HG03045 (cell line): Measurements from ENCODE around the gene AUH.

ENCODE experiments used
- ATAC-seq: cut with Tn5 transposase; IDR thresholded peaks from one replicate; pipeline ENCODE4 v1.9.1; 2021; ENCODE audit warnings: mild to moderate bottlenecking, moderate library complexity; ENCODE audit not compliant: unreplicated experiment

AUH gene

GRCh38 chr9:91341258-91341746 lies 20.4 kb downstream of the AUH start:
- no peak for ATAC-seq

GRCh38 chr9:91340395-91340967 lies 21.2 kb downstream of the AUH start:
- ATAC-seq = no peak

GRCh38 chr9:91338681-91339080 lies 23.0 kb downstream of the AUH start:
- no peak for ATAC-seq

GRCh38 chr9:91336786-91337185 lies 24.9 kb downstream of the AUH start:
- ATAC-seq = no peak

GRCh38 chr9:91334053-91334452 lies 27.7 kb downstream of the AUH start:
- ATAC-seq = no peak

GRCh38 chr9:91333551-91333950 lies 28.2 kb downstream of the AUH start:
- ATAC-seq = no peak

GRCh38 chr9:91332546-91333231 lies 29.0 kb downstream of the AUH start:
- ATAC-seq = no peak

GRCh38 chr9:91331849-91332248 lies 29.9 kb downstream of the AUH start:
- ATAC-seq = no peak

GRCh38 chr9:91328186-91328585 lies 33.5 kb downstream of the AUH start:
- no peak for ATAC-seq

- ATAC-seq = no peak
Measured at GRCh38 chr9:91321691-91322090, 40.0 kb downstream of the AUH start.

GRCh38 chr9:91320299-91320698 lies 41.4 kb downstream of the AUH start:
- no peak for ATAC-seq

- ATAC-seq = no peak
Measured at GRCh38 chr9:91316093-91316492, 45.6 kb downstream of the AUH start.

GRCh38 chr9:91315191-91315590 lies 46.5 kb downstream of the AUH start:
- no peak for ATAC-seq

- no peak for ATAC-seq
Measured at GRCh38 chr9:91312717-91313325, 48.9 kb downstream of the AUH start.

GRCh38 chr9:91310037-91310436 lies 51.7 kb downstream of the AUH start:
- ATAC-seq = no peak

GRCh38 chr9:91308191-91308590 lies 53.5 kb downstream of the AUH start:
- no peak for ATAC-seq

- no peak for ATAC-seq
Measured at GRCh38 chr9:91307279-91307678, 54.4 kb downstream of the AUH start.

- no peak for ATAC-seq
Measured at GRCh38 chr9:91306296-91306630, 55.5 kb downstream of the AUH start.

GRCh38 chr9:91305596-91306295 lies 56.0 kb downstream of the AUH start:
- ATAC-seq = no peak

- no peak for ATAC-seq
Measured at GRCh38 chr9:91303741-91304415, 57.8 kb downstream of the AUH start.

GRCh38 chr9:91302831-91303230 lies 58.9 kb downstream of the AUH start:
- ATAC-seq = no peak
